Activated CD4-positive, alpha-beta T cell treated with anti-CD3 and anti-CD28 coated beads, Interleukin-2, Interleukin-4, amounts not matched to agents 100 ng/mL and 50 ng/mL, durations not matched to agents 16 hours and 8 hours (primary cell): ENCODE results near the gene PAGE2B.
"Not testable (repeated sequence)": the region's sequence is repeated elsewhere in the genome, so short reads cannot be mapped to it uniquely, and the experiment has no call there.

ENCODE experiments used
- DNase-seq: peaks from one replicate; pipeline ENCODE4 v3.0.0-alpha.2; 2020; ENCODE audit warnings: low spot score

Gene PAGE2B

GRCh38 chrX:55109306-55109705, 34.5 kb downstream of the PAGE2B start:
- no peak for DNase-seq

- DNase-seq = no peak
Observed at GRCh38 chrX:55111578-55112254, 36.9 kb downstream of the PAGE2B start.

GRCh38 chrX:55116589-55116988, 41.8 kb downstream of the PAGE2B start:
- not testable (repeated sequence) for DNase-seq

- no peak for DNase-seq
Observed at GRCh38 chrX:55118574-55118973, 43.7 kb downstream of the PAGE2B start.

GRCh38 chrX:55119271-55119670, 44.4 kb downstream of the PAGE2B start:
- DNase-seq = no peak

GRCh38 chrX:55119712-55120111, 44.9 kb downstream of the PAGE2B start:
- DNase-seq = no peak

GRCh38 chrX:55120761-55121358, 46.0 kb downstream of the PAGE2B start:
- no peak for DNase-seq

GRCh38 chrX:55123900-55124299, 49.1 kb downstream of the PAGE2B start:
- DNase-seq = no peak

GRCh38 chrX:55127692-55128091, 52.9 kb downstream of the PAGE2B start:
- no peak for DNase-seq
